GM18951 (cell line): ENCODE measurements around the gene MYO3B.
"Not testable (repeated sequence)": the region's sequence is repeated elsewhere in the genome, so short reads cannot be mapped to it uniquely, and the experiment has no call there.

Experiments
- POLR2A ChIP-seq: IDR thresholded peaks from 4 replicates; pipeline ENCODE4 v1.6.1; 2011; ENCODE audit warnings: mild to moderate bottlenecking; ENCODE audit not compliant: insufficient read length, insufficient read depth; ENCODE audit errors: extremely low read depth
- in situ Hi-C: fragments of 300-500 bp; cut with MboI; formaldehyde crosslinking; loops from one replicate; pipeline ENCODE4 v1.12.0; 2022; ENCODE audit warnings: low sequenced_read_pairs, mixed read lengths, inconsistent platforms; ENCODE audit not compliant: unreplicated experiment

MYO3B gene

GRCh38 chr2:170401187-170401586 is 223.2 kb downstream of the MYO3B start:
- in situ Hi-C loops, result no loop called here
- TF ChIP-seq POLR2A, result no peak

GRCh38 chr2:170404846-170405245 is 226.9 kb downstream of the MYO3B start:
- TF ChIP-seq POLR2A, result no peak
- in situ Hi-C loops, result no loop called here

- in situ Hi-C loops, result no loop called here
- no peak for TF ChIP-seq POLR2A
These were observed 227.4 kb downstream of the MYO3B start for GRCh38 chr2:170405326-170405725.

- in situ Hi-C loops, result no loop called here
- TF ChIP-seq POLR2A, result no peak
These were observed 230.7 kb downstream of the MYO3B start for GRCh38 chr2:170408461-170409163.

GRCh38 chr2:170409164-170409535 is 231.2 kb downstream of the MYO3B start:
- in situ Hi-C loops, result no loop called here
- no peak for TF ChIP-seq POLR2A

GRCh38 chr2:170411660-170412059 is 233.7 kb downstream of the MYO3B start:
- in situ Hi-C loops, result no loop called here

GRCh38 chr2:170420961-170421687 is 243.2 kb downstream of the MYO3B start:
- in situ Hi-C loops, result no loop called here
- TF ChIP-seq POLR2A, result no peak

More at GRCh38 chr2:170411660-170412059, 233.7 kb downstream of the MYO3B start:
- no peak for TF ChIP-seq POLR2A

- in situ Hi-C loops, result no loop called here
These were observed 246.0 kb downstream of the MYO3B start for GRCh38 chr2:170423919-170424318.

GRCh38 chr2:170425281-170425751 is 247.4 kb downstream of the MYO3B start:
- in situ Hi-C loops, result no loop called here
- no peak for TF ChIP-seq POLR2A

More at GRCh38 chr2:170423919-170424318, 246.0 kb downstream of the MYO3B start:
- no peak for TF ChIP-seq POLR2A

GRCh38 chr2:170428868-170429267 is 250.9 kb downstream of the MYO3B start:
- in situ Hi-C loops, result no loop called here
- TF ChIP-seq POLR2A, result no peak

- in situ Hi-C loops, result no loop called here
These were observed 254.9 kb downstream of the MYO3B start for GRCh38 chr2:170432823-170433222.

GRCh38 chr2:170433448-170433847 is 255.5 kb downstream of the MYO3B start:
- in situ Hi-C loops, result no loop called here
- no peak for TF ChIP-seq POLR2A

More at GRCh38 chr2:170432823-170433222, 254.9 kb downstream of the MYO3B start:
- no peak for TF ChIP-seq POLR2A

GRCh38 chr2:170434396-170434795 is 256.4 kb downstream of the MYO3B start:
- in situ Hi-C loops, result not testable (repeated sequence)
